Coronary artery (tissue), 2 donors: ENCODE results near the gene DKK2.
A peak's percentile ranks its signal among the peaks of the same experiment; 100 is the strongest.

Experiments
- DNase-seq: peaks from one replicate; pipeline ENCODE4 v3.0.0-alpha.2; 2017; ENCODE audit warnings: low spot score
- H3K27ac ChIP-seq, 2 donors: fragments of 200-600 bp; sonication (generic); one replicate each; pipeline ENCODE4 v1.5.1; 2016 to 2019
- H3K4me3 ChIP-seq: fragments of 200-600 bp; sonication (generic); 2 replicates; pipeline ENCODE4 v1.5.1; 2016; ENCODE audit warnings: mild to moderate bottlenecking, moderate library complexity
- CTCF ChIP-seq: fragments of 200-600 bp; sonication (generic); IDR thresholded peaks from one replicate; pipeline ENCODE4 v1.5.1; 2019; ENCODE audit warnings: antibody characterized with exemption

Gene DKK2

GRCh38 chr4:106898621-106899230, 137.4 kb downstream of the DKK2 start:
- peak; percentile 48 for TF ChIP-seq CTCF
- DNase-seq = no peak
- Histone ChIP-seq H3K27ac (no peak overlapping the region), H3K4me3 (no peak overlapping the region)

GRCh38 chr4:106893903-106894302, 142.2 kb downstream of the DKK2 start:
- Histone ChIP-seq H3K4me3 (no peak overlapping the region), H3K27ac (no peak overlapping the region)
- no peak for DNase-seq
- no peak for TF ChIP-seq CTCF

- H3K27ac ChIP-seq = no peak overlapping the region
- no peak for TF ChIP-seq CTCF
- no peak for DNase-seq
- H3K4me3 ChIP-seq = no peak overlapping the region
Observed at GRCh38 chr4:106893395-106893881, 142.7 kb downstream of the DKK2 start.

GRCh38 chr4:106892786-106893185, 143.3 kb downstream of the DKK2 start:
- no peak for TF ChIP-seq CTCF
- no peak overlapping the region for H3K4me3 ChIP-seq
- DNase-seq = no peak

GRCh38 chr4:106875340-106875739, 160.8 kb downstream of the DKK2 start:
- DNase-seq = no peak
- TF ChIP-seq CTCF = no peak
- H3K4me3 ChIP-seq = no peak overlapping the region

More at GRCh38 chr4:106892786-106893185, 143.3 kb downstream of the DKK2 start:
- no peak overlapping the region for H3K27ac ChIP-seq

More at GRCh38 chr4:106875340-106875739, 160.8 kb downstream of the DKK2 start:
- no peak overlapping the region for H3K27ac ChIP-seq
